ENCODE results near the gene LYL1. TPM values are rescaled to one million over a fixed set of nuclear protein-coding genes. Genes with fewer than 3 reads are reported as not detected.

LYL1 gene
- polyA plus RNA-seq, 1 donor from 2014 or later = not detected

- no peak overlapping the region for H3K4me3 ChIP-seq (ENCODE audit: low read length)
- no peaks in the 10 kb centered on the region for H3K9me2 ChIP-seq (ENCODE audit: insufficient read depth, low read length)
- H3K9ac ChIP-seq (ENCODE audit: low read length) = no peak overlapping the region
- no peaks in the 10 kb centered on the region for H3K36me3 ChIP-seq (ENCODE audit: insufficient read depth, low read length)
- no peaks in the 10 kb centered on the region for H3K9me3 ChIP-seq (ENCODE audit: low read length)
- TF ChIP-seq RAD21 (conservative IDR thresholded peaks at IDR 0.05) (no peak), MXI1 (conservative IDR thresholded peaks at IDR 0.05; ENCODE audit: poor library complexity, severe bottlenecking) (no peak), SMC3 (conservative IDR thresholded peaks at IDR 0.05; ENCODE audit: poor library complexity) (no peak), EP300 (conservative IDR thresholded peaks at IDR 0.05; ENCODE audit: poor library complexity, severe bottlenecking) (no peak), EZH2 (IDR thresholded peaks at IDR 0.05; ENCODE audit: borderline replicate concordance, insufficient read depth, low read length, poor library complexity, severe bottlenecking) (no peak), REST (IDR thresholded peaks at IDR 0.05; ENCODE audit: borderline replicate concordance) (no peak), CTCF (IDR thresholded peaks at IDR 0.05; ENCODE audit: poor library complexity, severe bottlenecking) (no peak), TAF1 (IDR thresholded peaks at IDR 0.05; ENCODE audit: low read depth) (no peak), POLR2AphosphoS5 (IDR thresholded peaks at IDR 0.05) (no peak)
- H3F3A ChIP-seq (ENCODE audit: insufficient read depth, low read length, poor library complexity, severe bottlenecking) = no peaks in the 10 kb centered on the region
- H3K27me3 ChIP-seq (ENCODE audit: insufficient read depth, low read depth, low read length) = peaks cover 19% of the 10 kb centered on the region
- no peak overlapping the region for H3K27ac ChIP-seq (ENCODE audit: low read length)
- no peak overlapping the region for H3K4me2 ChIP-seq (ENCODE audit: low read length)
- no peaks in the 10 kb centered on the region for H3K79me2 ChIP-seq (replicated peaks; ENCODE audit: insufficient read depth, low read length)
- no peak overlapping the region for H2AFZ ChIP-seq (ENCODE audit: low read depth, low read length)
- no peaks in the 10 kb centered on the region for H4K20me1 ChIP-seq (ENCODE audit: insufficient read depth)
These were observed 12.0 kb downstream of the LYL1 start for GRCh38 chr19:13090511-13091231.

- Histone ChIP-seq H3K9me2 (ENCODE audit: insufficient read depth, low read length) (no peaks in the 10 kb centered on the region), H3K4me2 (ENCODE audit: low read length) (no peak overlapping the region), H4K20me1 (ENCODE audit: insufficient read depth) (no peaks in the 10 kb centered on the region), H3K79me2 (replicated peaks; ENCODE audit: insufficient read depth, low read length) (no peaks in the 10 kb centered on the region), H3K36me3 (ENCODE audit: insufficient read depth, low read length) (no peaks in the 10 kb centered on the region), H3K9ac (ENCODE audit: low read length) (no peak overlapping the region), H3K27me3 (ENCODE audit: insufficient read depth, low read depth, low read length) (peaks cover 12% of the 10 kb centered on the region), H3F3A (ENCODE audit: insufficient read depth, low read length, poor library complexity, severe bottlenecking) (no peaks in the 10 kb centered on the region), H2AFZ (ENCODE audit: low read depth, low read length) (no peak overlapping the region), H3K27ac (ENCODE audit: low read length) (no peak overlapping the region), H3K9me3 (ENCODE audit: low read length) (no peaks in the 10 kb centered on the region), H3K4me3 (ENCODE audit: low read length) (no peak overlapping the region)
- no peak for TF ChIP-seq EP300 (conservative IDR thresholded peaks at IDR 0.05; ENCODE audit: poor library complexity, severe bottlenecking)
- TF ChIP-seq POLR2AphosphoS5 (IDR thresholded peaks at IDR 0.05) = no peak
- no peak for TF ChIP-seq SMC3 (conservative IDR thresholded peaks at IDR 0.05; ENCODE audit: poor library complexity)
- TF ChIP-seq CTCF (IDR thresholded peaks at IDR 0.05; ENCODE audit: poor library complexity, severe bottlenecking) = no peak
- TF ChIP-seq TAF1 (IDR thresholded peaks at IDR 0.05; ENCODE audit: low read depth) = no peak
- TF ChIP-seq RAD21 (conservative IDR thresholded peaks at IDR 0.05) = no peak
- TF ChIP-seq MXI1 (conservative IDR thresholded peaks at IDR 0.05; ENCODE audit: poor library complexity, severe bottlenecking) = no peak
- no peak for TF ChIP-seq EZH2 (IDR thresholded peaks at IDR 0.05; ENCODE audit: borderline replicate concordance, insufficient read depth, low read length, poor library complexity, severe bottlenecking)
- TF ChIP-seq REST (IDR thresholded peaks at IDR 0.05; ENCODE audit: borderline replicate concordance) = no peak
These were observed 12.7 kb downstream of the LYL1 start for GRCh38 chr19:13089857-13090507.
